Neuronal stem cell (in vitro differentiated cells): ENCODE data around the gene CDH23.
A peak's percentile ranks its signal among the peaks of the same experiment; 100 is the strongest.

Experiments used
- DNase-seq: peaks from one replicate; pipeline ENCODE4 v3.0.0-alpha.2; 2013; ENCODE audit warnings: low spot score
- H2AFZ ChIP-seq: one replicate; pipeline ENCODE4 v1.6.1; 2013; ENCODE audit warnings: mild to moderate bottlenecking, low read length, inconsistent platforms
- H2AK5ac ChIP-seq: 2 replicates; pipeline ENCODE4 v1.6.1; 2013; ENCODE audit warnings: low read depth, mild to moderate bottlenecking, inconsistent platforms, low read length, moderate library complexity, mixed read lengths
- H2BK120ac ChIP-seq: 2 replicates; pipeline ENCODE4 v1.6.1; 2013; ENCODE audit warnings: low read depth, mild to moderate bottlenecking, inconsistent platforms, low read length, moderate library complexity, mixed read lengths
- H2BK12ac ChIP-seq: one replicate; pipeline ENCODE4 v1.6.1; 2013; ENCODE audit warnings: low read length, inconsistent platforms
- H2BK15ac ChIP-seq: 2 replicates; pipeline ENCODE4 v1.6.1; 2013; ENCODE audit warnings: mild to moderate bottlenecking, low read length, inconsistent platforms, mixed read lengths
- H2BK5ac ChIP-seq: one replicate; pipeline ENCODE4 v1.6.1; 2013; ENCODE audit warnings: inconsistent platforms, mild to moderate bottlenecking, low read length, moderate library complexity
- H3K14ac ChIP-seq: one replicate; pipeline ENCODE4 v1.6.1; 2013; ENCODE audit warnings: low read length, inconsistent platforms
- H3K18ac ChIP-seq: 2 replicates; pipeline ENCODE4 v1.6.1; 2013; ENCODE audit warnings: low read length, inconsistent platforms
- H3K23ac ChIP-seq: 2 replicates; pipeline ENCODE4 v1.6.1; 2013; ENCODE audit warnings: low read depth, mild to moderate bottlenecking, mixed read lengths, low read length, inconsistent platforms; ENCODE audit not compliant: poor library complexity
- H3K27ac ChIP-seq: replicated peaks from 3 replicates; pipeline ENCODE4 v1.5.1; 2013; ENCODE audit warnings: low read length, inconsistent platforms
- H3K27me3 ChIP-seq, 3 experiments: 2 replicates each; pipeline ENCODE4 v1.6.1; 2013; ENCODE audit warnings: low read length in 3 of 3, mild to moderate bottlenecking in 2 of 3, inconsistent platforms in 1 of 3, low read depth in 1 of 3, mixed read lengths in 1 of 3, moderate library complexity in 1 of 3; ENCODE audit not compliant: control insufficient read depth in 3 of 3, insufficient read depth in 3 of 3
- H3K36me3 ChIP-seq, 2 donors: replicated peaks in 1 of 2; 2 replicates each; pipeline ENCODE4 v1.6.1; 2013; ENCODE audit warnings: low read length in 2 of 2; ENCODE audit not compliant: control insufficient read depth in 2 of 2, insufficient read depth in 2 of 2
- H3K4ac ChIP-seq: 2 replicates; pipeline ENCODE4 v1.6.1; 2013; ENCODE audit warnings: inconsistent platforms, mild to moderate bottlenecking, low read length, moderate library complexity
- H3K4me1 ChIP-seq, 2 donors: 1 replicate in 1 of 2; 2 replicates in 1 of 2; pipeline ENCODE4 v1.6.1; 2013; ENCODE audit warnings: low read length in 2 of 2, low read depth in 1 of 2; ENCODE audit not compliant: control insufficient read depth in 2 of 2, insufficient read depth in 1 of 2
- H3K4me2 ChIP-seq: one replicate; pipeline ENCODE4 v1.6.1; 2013; ENCODE audit warnings: mild to moderate bottlenecking, low read length, inconsistent platforms; ENCODE audit not compliant: insufficient read depth, poor library complexity, severe bottlenecking
- H3K4me3 ChIP-seq, 2 donors: 2 replicates each; pipeline ENCODE4 v1.5.1; 2013; ENCODE audit warnings: low read length in 2 of 2, mild to moderate bottlenecking in 2 of 2, inconsistent platforms in 1 of 2, moderate library complexity in 1 of 2
- H3K79me1 ChIP-seq: one replicate; pipeline ENCODE4 v1.6.1; 2013; ENCODE audit warnings: low read depth, mild to moderate bottlenecking, inconsistent platforms, low read length, moderate library complexity
- H3K9ac ChIP-seq: one replicate; pipeline ENCODE4 v1.6.1; 2013; ENCODE audit warnings: mild to moderate bottlenecking, low read depth, low read length, inconsistent platforms; ENCODE audit not compliant: poor library complexity
- H3K9me3 ChIP-seq, 2 donors: replicated peaks in 1 of 2; 2 replicates each; pipeline versions ENCODE3 to v1.6.1; 2013; ENCODE audit warnings: low read length in 2 of 2, mild to moderate bottlenecking in 2 of 2, inconsistent platforms in 1 of 2, low read depth in 1 of 2, mixed read lengths in 1 of 2, moderate library complexity in 1 of 2; ENCODE audit not compliant: control insufficient read depth in 2 of 2, insufficient read depth in 1 of 2
- H4K8ac ChIP-seq: one replicate; pipeline ENCODE4 v1.6.1; 2013; ENCODE audit warnings: low read depth, mild to moderate bottlenecking, inconsistent platforms, low read length, moderate library complexity
- H4K91ac ChIP-seq: one replicate; pipeline ENCODE4 v1.6.1; 2013; ENCODE audit warnings: low read length, low read depth, mild to moderate bottlenecking, inconsistent platforms; ENCODE audit not compliant: poor library complexity
- WGBS, 2 donors: extraction: QIAGEN DNeasy Blood & Tissue Kit; methylation state at CpG; one replicate each; pipeline ENCODE4 v1.1.7; 2013; ENCODE audit warnings: missing lambda C conversion rate in 2 of 2, mixed read lengths in 1 of 2; ENCODE audit not compliant: insufficient read length in 2 of 2, insufficient replicate concordance in 1 of 2; ENCODE audit errors: extremely low coverage in 2 of 2; 5-methylcytosine and 5-hydroxymethylcytosine counted together

CDH23 gene

GRCh38 chr10:71645185-71645584 lies 248.5 kb downstream of the CDH23 start:
- no peak overlapping the region for H3K27ac ChIP-seq
- H3K27me3 ChIP-seq = peaks cover 0 to 5% (median 0%) of the 10 kb centered on the region in 3 experiments
- H3K79me1 ChIP-seq = no peaks in the 10 kb centered on the region
- H3K14ac ChIP-seq = no peak overlapping the region
- H3K36me3 ChIP-seq = no peaks in the 10 kb centered on the region
- no peak overlapping the region for H3K18ac ChIP-seq
- H3K9ac ChIP-seq = no peak overlapping the region
- no peak overlapping the region for H2BK5ac ChIP-seq
- no peak overlapping the region for H4K91ac ChIP-seq
- H3K4me1 ChIP-seq = peaks cover 0 to 4% of the 10 kb centered on the region in 2 donors
- H2BK12ac ChIP-seq = peak overlapping the region; percentile 23
- H3K4me2 ChIP-seq = no peak overlapping the region
- no peak for DNase-seq
- no peaks in the 10 kb centered on the region for H3K9me3 ChIP-seq
- H2BK120ac ChIP-seq = no peak overlapping the region
- H2BK15ac ChIP-seq = peak overlapping the region; percentile 76
- H3K23ac ChIP-seq = no peak overlapping the region
- no CpG with 5 or more reads among the region's 6 CpGs for WGBS, 2 donors
- no peak overlapping the region for H4K8ac ChIP-seq
- no peak overlapping the region for H3K4ac ChIP-seq
- no peak overlapping the region for H2AK5ac ChIP-seq
- H2AFZ ChIP-seq = no peak overlapping the region
- no peak overlapping the region for H3K4me3 ChIP-seq

DNA sequence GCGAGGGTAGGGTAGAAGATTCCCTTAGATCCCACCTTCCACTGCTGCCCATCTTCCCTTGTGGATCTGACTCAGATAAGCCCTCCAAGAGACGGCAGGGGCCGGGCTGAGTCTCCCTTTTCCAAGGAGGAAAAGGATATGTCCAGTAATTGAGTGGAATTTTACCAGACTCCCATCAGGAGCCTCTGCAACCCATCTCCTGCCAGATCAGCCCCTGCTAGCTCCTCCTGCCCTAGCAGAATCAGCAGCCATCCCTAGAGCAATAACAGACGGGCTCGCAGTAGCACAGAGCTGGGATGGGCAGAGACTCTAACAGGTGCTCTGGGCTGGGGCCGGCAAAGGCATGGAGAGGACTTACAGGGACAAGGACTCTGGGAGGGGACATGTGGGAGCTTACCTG lies 249.3 kb downstream of the CDH23 start:
- no peak for DNase-seq
- Histone ChIP-seq H2AK5ac (peak overlapping the region; percentile 38), H4K8ac (no peak overlapping the region), H3K4me3 (no peak overlapping the region), H2BK12ac (no peak overlapping the region), H3K27ac (no peak overlapping the region), H3K4ac (peak overlapping the region; percentile 30), H3K4me2 (no peak overlapping the region), H3K18ac (no peak overlapping the region), H3K4me1 (peaks cover 0 to 4% of the 10 kb centered on the region in 2 donors), H2AFZ (no peak overlapping the region), H3K23ac (no peak overlapping the region), H3K79me1 (no peaks in the 10 kb centered on the region), H4K91ac (no peak overlapping the region), H3K27me3 (peaks cover 0 to 5% (median 0%) of the 10 kb centered on the region in 3 experiments), H3K9me3 (no peaks in the 10 kb centered on the region), H2BK15ac (peak overlapping the region; percentile 76), H2BK5ac (no peak overlapping the region), H3K14ac (no peak overlapping the region), H3K9ac (no peak overlapping the region), H3K36me3 (no peaks in the 10 kb centered on the region), H2BK120ac (no peak overlapping the region)
- WGBS, 2 donors = no CpG with 5 or more reads among the region's 6 CpGs

DNA sequence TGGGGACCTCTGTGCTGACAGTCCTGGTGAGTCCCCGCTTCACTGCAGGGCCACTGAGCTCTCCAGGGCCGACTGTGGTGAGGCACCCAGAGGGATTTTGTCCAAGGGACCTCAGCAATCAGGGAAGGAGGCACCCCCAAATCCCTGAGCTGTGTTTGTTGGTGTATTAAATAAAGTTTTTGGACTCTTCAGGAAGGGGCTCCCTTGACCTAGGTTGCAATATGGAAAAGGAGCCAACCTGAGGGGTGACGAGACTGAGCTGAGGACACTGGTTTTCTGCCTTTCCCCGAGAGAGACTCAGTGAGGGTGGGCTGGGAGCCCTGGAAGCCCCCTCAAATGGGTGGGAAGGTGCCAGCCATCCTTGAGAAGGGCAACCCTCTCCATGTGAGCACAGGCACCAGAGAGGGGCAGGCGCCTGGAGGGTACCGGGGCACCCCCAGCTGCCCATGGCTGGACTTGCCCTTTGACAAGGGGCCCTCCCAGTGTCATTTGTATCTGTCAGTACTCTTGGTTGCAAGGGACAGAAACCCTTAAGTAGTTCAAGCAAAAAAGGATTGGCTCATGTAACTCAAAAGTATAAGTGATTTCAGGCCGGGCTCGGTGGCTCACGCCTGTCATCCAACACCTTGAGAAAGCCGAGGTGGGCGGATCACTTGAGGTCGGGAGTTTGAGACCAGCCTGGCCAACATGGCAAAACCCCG lies 250.0 kb downstream of the CDH23 start:
- H2BK15ac ChIP-seq = peak overlapping the region; percentile 24
- no peak overlapping the region for H3K14ac ChIP-seq
- H3K4ac ChIP-seq = peak overlapping the region; percentile 30
- peak overlapping the region; percentile 26 for H3K9ac ChIP-seq
- no peaks in the 10 kb centered on the region for H3K36me3 ChIP-seq
- no peak overlapping the region for H3K27ac ChIP-seq
- H2AFZ ChIP-seq = no peak overlapping the region
- no CpG with 5 or more reads among the region's 13 CpGs for WGBS, 2 donors
- no peak overlapping the region for H3K4me3 ChIP-seq
- no peak overlapping the region for H3K4me2 ChIP-seq
- H3K23ac ChIP-seq = no peak overlapping the region
- peak overlapping the region; percentile 38 for H2AK5ac ChIP-seq
- H2BK5ac ChIP-seq = no peak overlapping the region
- H3K18ac ChIP-seq = no peak overlapping the region
- H3K27me3 ChIP-seq = peaks cover 0 to 5% (median 0%) of the 10 kb centered on the region in 3 experiments
- H3K9me3 ChIP-seq = no peaks in the 10 kb centered on the region
- H2BK12ac ChIP-seq = no peak overlapping the region
- no peaks in the 10 kb centered on the region for H3K79me1 ChIP-seq
- no peak overlapping the region for H4K8ac ChIP-seq
- H3K4me1 ChIP-seq = peaks cover 0 to 4% of the 10 kb centered on the region in 2 donors
- H2BK120ac ChIP-seq = no peak overlapping the region
- H4K91ac ChIP-seq = no peak overlapping the region
- DNase-seq = no peak

- no peaks in the 10 kb centered on the region for H3K9me3 ChIP-seq
- H4K91ac ChIP-seq = no peak overlapping the region
- H3K4me3 ChIP-seq = no peak overlapping the region
- no peak overlapping the region for H3K9ac ChIP-seq
- H4K8ac ChIP-seq = no peak overlapping the region
- H2BK120ac ChIP-seq = no peak overlapping the region
- no peaks in the 10 kb centered on the region for H3K79me1 ChIP-seq
- DNase-seq = no peak
- H2AFZ ChIP-seq = no peak overlapping the region
- no peak overlapping the region for H2BK12ac ChIP-seq
- peaks cover 0 to 5% (median 0%) of the 10 kb centered on the region in 3 experiments for H3K27me3 ChIP-seq
- no peak overlapping the region for H3K23ac ChIP-seq
- H3K27ac ChIP-seq = no peak overlapping the region
- H3K4me1 ChIP-seq = peaks cover 0 to 4% of the 10 kb centered on the region in 2 donors
- H3K14ac ChIP-seq = no peak overlapping the region
- no peak overlapping the region for H2AK5ac ChIP-seq
- H3K4me2 ChIP-seq = no peak overlapping the region
- peak overlapping the region; percentile 62 for H2BK5ac ChIP-seq
- no peaks in the 10 kb centered on the region for H3K36me3 ChIP-seq
- H3K18ac ChIP-seq = peak overlapping the region; percentile 9
- WGBS, 2 donors = no CpG with 5 or more reads among the region's 14 CpGs
- no peak overlapping the region for H2BK15ac ChIP-seq
- no peak overlapping the region for H3K4ac ChIP-seq
Measured at GRCh38 chr10:71647526-71648253, 251.0 kb downstream of the CDH23 start.
